ENCODE results near the gene ANKIB1.

Gene ANKIB1

GRCh38 chr7:92448205-92448747 is 202.5 kb downstream of the ANKIB1 start (continued):
- TF ChIP-seq, protein P1, sequence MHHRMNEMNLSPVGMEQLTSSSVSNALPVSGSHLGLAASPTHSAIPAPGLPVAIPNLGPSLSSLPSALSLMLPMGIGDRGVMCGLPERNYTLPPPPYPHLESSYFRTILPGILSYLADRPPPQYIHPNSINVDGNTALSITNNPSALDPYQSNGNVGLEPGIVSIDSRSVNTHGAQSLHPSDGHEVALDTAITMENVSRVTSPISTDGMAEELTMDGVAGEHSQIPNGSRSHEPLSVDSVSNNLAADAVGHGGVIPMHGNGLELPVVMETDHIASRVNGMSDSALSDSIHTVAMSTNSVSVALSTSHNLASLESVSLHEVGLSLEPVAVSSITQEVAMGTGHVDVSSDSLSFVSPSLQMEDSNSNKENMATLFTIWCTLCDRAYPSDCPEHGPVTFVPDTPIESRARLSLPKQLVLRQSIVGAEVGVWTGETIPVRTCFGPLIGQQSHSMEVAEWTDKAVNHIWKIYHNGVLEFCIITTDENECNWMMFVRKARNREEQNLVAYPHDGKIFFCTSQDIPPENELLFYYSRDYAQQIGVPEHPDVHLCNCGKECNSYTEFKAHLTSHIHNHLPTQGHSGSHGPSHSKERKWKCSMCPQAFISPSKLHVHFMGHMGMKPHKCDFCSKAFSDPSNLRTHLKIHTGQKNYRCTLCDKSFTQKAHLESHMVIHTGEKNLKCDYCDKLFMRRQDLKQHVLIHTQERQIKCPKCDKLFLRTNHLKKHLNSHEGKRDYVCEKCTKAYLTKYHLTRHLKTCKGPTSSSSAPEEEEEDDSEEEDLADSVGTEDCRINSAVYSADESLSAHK (tag by site-specific recombination; IDR thresholded peaks at IDR 0.05) = no peak
- TF ChIP-seq ZNF341 (tag by site-specific recombination; IDR thresholded peaks at IDR 0.05; ENCODE audit: low read depth) (no peak), PRDM6 (tag by site-specific recombination; IDR thresholded peaks at IDR 0.05) (0 out of 2 replicates have a peak, but pooled peaks have one; percentile 28), ZNF518A (tag by site-specific recombination; conservative IDR thresholded peaks at IDR 0.05; ENCODE audit: low read depth) (0 out of 2 replicates have a peak, but pooled peaks have one; percentile 30), ZNF629 (tag by site-specific recombination; IDR thresholded peaks at IDR 0.05) (peak; percentile 96), ZEB2 (tag by site-specific recombination; IDR thresholded peaks at IDR 0.05) (peak; percentile 29; the same call in 1 of the 2 replicates), WT1 (tag by site-specific recombination; IDR thresholded peaks at IDR 0.05) (peak; percentile 63), ZNF600 (tag by site-specific recombination; IDR thresholded peaks at IDR 0.05) (peak; percentile 79), ZNF549 (tag by site-specific recombination; IDR thresholded peaks at IDR 0.05) (no peak), ZNF571 (tag by site-specific recombination; IDR thresholded peaks at IDR 0.05) (no peak), ZNF521 (tag by site-specific recombination; IDR thresholded peaks at IDR 0.05) (no peak), ZNF791 (tag by site-specific recombination; IDR thresholded peaks at IDR 0.05) (no peak)
- TF ChIP-seq, protein P2, sequence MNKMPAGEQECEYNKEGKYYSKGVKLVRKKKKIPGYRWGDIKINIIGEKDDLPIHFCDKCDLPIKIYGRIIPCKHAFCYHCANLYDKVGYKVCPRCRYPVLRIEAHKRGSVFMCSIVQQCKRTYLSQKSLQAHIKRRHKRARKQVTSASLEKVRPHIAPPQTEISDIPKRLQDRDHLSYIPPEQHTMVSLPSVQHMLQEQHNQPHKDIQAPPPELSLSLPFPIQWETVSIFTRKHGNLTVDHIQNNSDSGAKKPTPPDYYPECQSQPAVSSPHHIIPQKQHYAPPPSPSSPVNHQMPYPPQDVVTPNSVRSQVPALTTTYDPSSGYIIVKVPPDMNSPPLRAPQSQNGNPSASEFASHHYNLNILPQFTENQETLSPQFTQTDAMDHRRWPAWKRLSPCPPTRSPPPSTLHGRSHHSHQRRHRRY (tag by site-specific recombination; IDR thresholded peaks at IDR 0.05) = no peak
- TF ChIP-seq, protein P3, sequence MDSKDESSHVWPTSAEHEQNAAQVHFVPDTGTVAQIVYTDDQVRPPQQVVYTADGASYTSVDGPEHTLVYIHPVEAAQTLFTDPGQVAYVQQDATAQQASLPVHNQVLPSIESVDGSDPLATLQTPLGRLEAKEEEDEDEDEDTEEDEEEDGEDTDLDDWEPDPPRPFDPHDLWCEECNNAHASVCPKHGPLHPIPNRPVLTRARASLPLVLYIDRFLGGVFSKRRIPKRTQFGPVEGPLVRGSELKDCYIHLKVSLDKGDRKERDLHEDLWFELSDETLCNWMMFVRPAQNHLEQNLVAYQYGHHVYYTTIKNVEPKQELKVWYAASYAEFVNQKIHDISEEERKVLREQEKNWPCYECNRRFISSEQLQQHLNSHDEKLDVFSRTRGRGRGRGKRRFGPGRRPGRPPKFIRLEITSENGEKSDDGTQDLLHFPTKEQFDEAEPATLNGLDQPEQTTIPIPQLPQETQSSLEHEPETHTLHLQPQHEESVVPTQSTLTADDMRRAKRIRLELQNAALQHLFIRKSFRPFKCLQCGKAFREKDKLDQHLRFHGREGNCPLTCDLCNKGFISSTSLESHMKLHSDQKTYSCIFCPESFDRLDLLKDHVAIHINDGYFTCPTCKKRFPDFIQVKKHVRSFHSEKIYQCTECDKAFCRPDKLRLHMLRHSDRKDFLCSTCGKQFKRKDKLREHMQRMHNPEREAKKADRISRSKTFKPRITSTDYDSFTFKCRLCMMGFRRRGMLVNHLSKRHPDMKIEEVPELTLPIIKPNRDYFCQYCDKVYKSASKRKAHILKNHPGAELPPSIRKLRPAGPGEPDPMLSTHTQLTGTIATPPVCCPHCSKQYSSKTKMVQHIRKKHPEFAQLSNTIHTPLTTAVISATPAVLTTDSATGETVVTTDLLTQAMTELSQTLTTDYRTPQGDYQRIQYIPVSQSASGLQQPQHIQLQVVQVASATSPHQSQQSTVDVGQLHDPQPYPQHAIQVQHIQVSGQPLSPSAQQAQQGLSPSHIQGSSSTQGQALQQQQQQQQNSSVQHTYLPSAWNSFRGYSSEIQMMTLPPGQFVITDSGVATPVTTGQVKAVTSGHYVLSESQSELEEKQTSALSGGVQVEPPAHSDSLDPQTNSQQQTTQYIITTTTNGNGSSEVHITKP (tag by site-specific recombination; IDR thresholded peaks at IDR 0.05) = peak; percentile 28

Data from HEK293 (cell line).